ENCODE results near the gene RAPGEF4. TPM values are rescaled to one million over a fixed set of nuclear protein-coding genes. Genes with fewer than 3 reads are reported as not detected.

The RAPGEF4 gene
- total RNA-seq, 1 experiment from 2014 or later, result not detected

GRCh38 chr2:172753610-172754009 is 18.0 kb downstream of the RAPGEF4 start:
- H3K4me2 ChIP-seq, result no peak overlapping the region
- H4K20me1 ChIP-seq (ENCODE audit: insufficient read depth), result no peaks in the 10 kb centered on the region
- no peaks in the 10 kb centered on the region for H3K9me2 ChIP-seq (ENCODE audit: insufficient read depth)
- H3K27me3 ChIP-seq (ENCODE audit: insufficient read depth, low read depth), result no peaks in the 10 kb centered on the region
- ChIA-PET POLR2A (ENCODE audit: unreplicated experiment) (no interaction called here), CTCF (no interaction called here)
- H3K9me3 ChIP-seq (ENCODE audit: insufficient read depth, low read depth), result no peaks in the 10 kb centered on the region; the same call in 1 of the 2 replicates
- H3K4me3 ChIP-seq, result no peak overlapping the region
- no peak overlapping the region for H2AFZ ChIP-seq
- no peaks in the 10 kb centered on the region for H3F3A ChIP-seq (ENCODE audit: insufficient read depth, low read depth)
- H3K27ac ChIP-seq, result no peak overlapping the region
- H3K4me1 ChIP-seq (replicated peaks; ENCODE audit: insufficient read depth), result no peaks in the 10 kb centered on the region
- no peaks in the 10 kb centered on the region for H3K36me3 ChIP-seq (ENCODE audit: low read depth)
- BruUV-seq (replicated peaks), result no TSS peak
- intact Hi-C loops (cut with micrococcal nuclease; ENCODE audit: unreplicated experiment), result no loop called here
- TF ChIP-seq EZH2 (IDR thresholded peaks at IDR 0.05; ENCODE audit: low read depth), result no peak
- TF ChIP-seq, protein P1, sequence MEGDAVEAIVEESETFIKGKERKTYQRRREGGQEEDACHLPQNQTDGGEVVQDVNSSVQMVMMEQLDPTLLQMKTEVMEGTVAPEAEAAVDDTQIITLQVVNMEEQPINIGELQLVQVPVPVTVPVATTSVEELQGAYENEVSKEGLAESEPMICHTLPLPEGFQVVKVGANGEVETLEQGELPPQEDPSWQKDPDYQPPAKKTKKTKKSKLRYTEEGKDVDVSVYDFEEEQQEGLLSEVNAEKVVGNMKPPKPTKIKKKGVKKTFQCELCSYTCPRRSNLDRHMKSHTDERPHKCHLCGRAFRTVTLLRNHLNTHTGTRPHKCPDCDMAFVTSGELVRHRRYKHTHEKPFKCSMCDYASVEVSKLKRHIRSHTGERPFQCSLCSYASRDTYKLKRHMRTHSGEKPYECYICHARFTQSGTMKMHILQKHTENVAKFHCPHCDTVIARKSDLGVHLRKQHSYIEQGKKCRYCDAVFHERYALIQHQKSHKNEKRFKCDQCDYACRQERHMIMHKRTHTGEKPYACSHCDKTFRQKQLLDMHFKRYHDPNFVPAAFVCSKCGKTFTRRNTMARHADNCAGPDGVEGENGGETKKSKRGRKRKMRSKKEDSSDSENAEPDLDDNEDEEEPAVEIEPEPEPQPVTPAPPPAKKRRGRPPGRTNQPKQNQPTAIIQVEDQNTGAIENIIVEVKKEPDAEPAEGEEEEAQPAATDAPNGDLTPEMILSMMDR (conservative IDR thresholded peaks at IDR 0.05), result no peak
- no peaks in the 10 kb centered on the region for H3K79me2 ChIP-seq (ENCODE audit: low read depth)
- no peak for DNase-seq

GRCh38 chr2:172759441-172759840 is 23.8 kb downstream of the RAPGEF4 start:
- Histone ChIP-seq H3K4me1 (replicated peaks; ENCODE audit: insufficient read depth) (no peaks in the 10 kb centered on the region), H4K20me1 (ENCODE audit: insufficient read depth) (no peaks in the 10 kb centered on the region), H3K36me3 (ENCODE audit: low read depth) (no peaks in the 10 kb centered on the region), H3K27ac (no peak overlapping the region), H3K4me2 (no peak overlapping the region), H2AFZ (no peak overlapping the region), H3K9me2 (ENCODE audit: insufficient read depth) (no peaks in the 10 kb centered on the region), H3K79me2 (ENCODE audit: low read depth) (no peaks in the 10 kb centered on the region), H3F3A (ENCODE audit: insufficient read depth, low read depth) (no peaks in the 10 kb centered on the region; the same call in 1 of the 2 replicates), H3K9me3 (ENCODE audit: insufficient read depth, low read depth) (peaks cover 8% of the 10 kb centered on the region; the same call in 1 of the 2 replicates), H3K27me3 (ENCODE audit: insufficient read depth, low read depth) (no peaks in the 10 kb centered on the region), H3K4me3 (no peak overlapping the region)
- TF ChIP-seq, protein P1 (conservative IDR thresholded peaks at IDR 0.05), result no peak
- no peak for TF ChIP-seq EZH2 (IDR thresholded peaks at IDR 0.05; ENCODE audit: low read depth)
- CTCF ChIA-PET, result no interaction called here
- POLR2A ChIA-PET (ENCODE audit: unreplicated experiment), result no interaction called here
- intact Hi-C loops (cut with micrococcal nuclease; ENCODE audit: unreplicated experiment), result no loop called here
- no peak for DNase-seq
- BruUV-seq (replicated peaks), result no TSS peak

DNA sequence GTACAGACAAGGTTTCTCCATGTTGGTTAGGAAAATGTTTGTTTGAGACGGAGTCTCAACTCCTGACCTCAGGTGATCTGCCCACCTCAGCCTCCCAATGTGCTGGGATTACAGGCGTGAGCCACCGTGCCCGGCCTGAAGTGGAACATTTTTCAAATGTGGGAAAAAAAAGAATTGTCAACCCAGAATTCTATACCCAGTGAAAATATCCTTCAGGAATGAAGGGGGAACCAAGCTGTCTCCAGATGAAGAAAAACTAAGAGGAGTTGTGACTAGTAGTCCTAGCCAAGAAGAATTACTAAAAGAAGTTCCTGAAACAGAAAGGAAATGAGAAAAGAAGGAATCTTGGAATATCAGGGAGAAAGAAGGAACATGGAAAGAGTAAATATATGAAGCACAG is 25.7 kb downstream of the RAPGEF4 start:
- H3K4me2 ChIP-seq, result no peak overlapping the region
- H3K36me3 ChIP-seq (ENCODE audit: low read depth), result no peaks in the 10 kb centered on the region
- peaks cover 8% of the 10 kb centered on the region; the same call in 1 of the 2 replicates for H3K9me3 ChIP-seq (ENCODE audit: insufficient read depth, low read depth)
- H3K27me3 ChIP-seq (ENCODE audit: insufficient read depth, low read depth), result no peaks in the 10 kb centered on the region
- no peak overlapping the region for H2AFZ ChIP-seq
- H3K27ac ChIP-seq, result no peak overlapping the region
- no TSS peak for BruUV-seq (replicated peaks)
- ChIA-PET POLR2A (ENCODE audit: unreplicated experiment) (no interaction called here), CTCF (no interaction called here)
- no peak overlapping the region for H3K4me3 ChIP-seq
- TF ChIP-seq, protein P1 (conservative IDR thresholded peaks at IDR 0.05), result no peak
- no peak for TF ChIP-seq EZH2 (IDR thresholded peaks at IDR 0.05; ENCODE audit: low read depth)
- no peaks in the 10 kb centered on the region for H3K9me2 ChIP-seq (ENCODE audit: insufficient read depth)
- intact Hi-C loops (cut with micrococcal nuclease; ENCODE audit: unreplicated experiment), result no loop called here
- H3K4me1 ChIP-seq (replicated peaks; ENCODE audit: insufficient read depth), result no peaks in the 10 kb centered on the region
- no peaks in the 10 kb centered on the region; the same call in 1 of the 2 replicates for H3F3A ChIP-seq (ENCODE audit: insufficient read depth, low read depth)
- DNase-seq, result no peak
- no peaks in the 10 kb centered on the region for H4K20me1 ChIP-seq (ENCODE audit: insufficient read depth)
- H3K79me2 ChIP-seq (ENCODE audit: low read depth), result no peaks in the 10 kb centered on the region
